IMR-90 (cell line): ENCODE data around the gene MLIP.

Experiments used
- CEBPB ChIP-seq: IDR thresholded peaks from 2 replicates; pipeline ENCODE4 v1.6.1; 2012; ENCODE audit warnings: low read depth, low read length, improper control_type of control experiment
- CHD1 ChIP-seq: IDR thresholded peaks from 2 replicates; pipeline ENCODE4 v1.6.1; 2012; ENCODE audit warnings: low read depth, low read length, improper control_type of control experiment
- CTCF ChIP-seq: conservative IDR thresholded peaks from 2 replicates; pipeline ENCODE4 v1.5.1; 2012; ENCODE audit warnings: mild to moderate bottlenecking, low read depth, low read length, improper control_type of control experiment
- ELK1 ChIP-seq: fragments of 150-350 bp; IDR thresholded peaks from 2 replicates; pipeline ENCODE4 v1.6.1; 2016; ENCODE audit warnings: low read depth, mild to moderate bottlenecking, low read length, moderate library complexity, borderline replicate concordance
- FOS ChIP-seq: fragments of 150-350 bp; IDR thresholded peaks from 2 replicates; pipeline ENCODE4 v1.6.1; 2016; ENCODE audit warnings: low read depth, low read length
- MAFK ChIP-seq: IDR thresholded peaks from 2 replicates; pipeline ENCODE4 v1.6.1; 2012; ENCODE audit warnings: low read depth, low read length, improper control_type of control experiment
- MAZ ChIP-seq: IDR thresholded peaks from 2 replicates; pipeline ENCODE4 v1.6.1; 2012; ENCODE audit warnings: low read depth, mild to moderate bottlenecking, low read length, improper control_type of control experiment, moderate library complexity, borderline replicate concordance
- POLR2A ChIP-seq: IDR thresholded peaks from 2 replicates; pipeline ENCODE4 v1.6.1; 2012; ENCODE audit warnings: mild to moderate bottlenecking, low read depth, low read length
- RAD21 ChIP-seq: IDR thresholded peaks from 2 replicates; pipeline ENCODE4 v1.6.1; 2012; ENCODE audit warnings: low read length, improper control_type of control experiment
- RCOR1 ChIP-seq: IDR thresholded peaks from 2 replicates; pipeline ENCODE4 v1.6.1; 2012; ENCODE audit warnings: mild to moderate bottlenecking, low read length, improper control_type of control experiment; ENCODE audit not compliant: insufficient replicate concordance
- RFX5 ChIP-seq: IDR thresholded peaks from 2 replicates; pipeline ENCODE4 v1.8.0; 2012; ENCODE audit warnings: low read depth, mild to moderate bottlenecking, low read length, moderate library complexity
- SMC3 ChIP-seq: fragments of 150-350 bp; IDR thresholded peaks from 2 replicates; pipeline ENCODE4 v1.6.1; 2016; ENCODE audit warnings: low read depth, mild to moderate bottlenecking, antibody characterized with exemption, low read length, moderate library complexity
- USF2 ChIP-seq: fragments of 150-350 bp; IDR thresholded peaks from 2 replicates; pipeline ENCODE4 v1.6.1; 2017; ENCODE audit warnings: mild to moderate bottlenecking, antibody characterized with exemption, low read length, low read depth

GRCh38 chr6:54252496-54252895 lies 141.3 kb downstream of the MLIP start:
- TF ChIP-seq CTCF, result no peak
- no peak for TF ChIP-seq POLR2A
- no peak for TF ChIP-seq SMC3
- TF ChIP-seq MAFK, result no peak
- no peak for TF ChIP-seq RFX5
- TF ChIP-seq CEBPB, result no peak
- no peak for TF ChIP-seq RCOR1
- no peak for TF ChIP-seq ELK1
- TF ChIP-seq FOS, result no peak
- TF ChIP-seq RAD21, result no peak
- TF ChIP-seq USF2, result no peak
- TF ChIP-seq CHD1, result no peak
- TF ChIP-seq MAZ, result no peak
